Measurements from ENCODE around the gene PTBP3.
"Not testable (repeated sequence)": the region's sequence is repeated elsewhere in the genome, so short reads cannot be mapped to it uniquely, and the experiment has no call there.

PTBP3 gene

DNA sequence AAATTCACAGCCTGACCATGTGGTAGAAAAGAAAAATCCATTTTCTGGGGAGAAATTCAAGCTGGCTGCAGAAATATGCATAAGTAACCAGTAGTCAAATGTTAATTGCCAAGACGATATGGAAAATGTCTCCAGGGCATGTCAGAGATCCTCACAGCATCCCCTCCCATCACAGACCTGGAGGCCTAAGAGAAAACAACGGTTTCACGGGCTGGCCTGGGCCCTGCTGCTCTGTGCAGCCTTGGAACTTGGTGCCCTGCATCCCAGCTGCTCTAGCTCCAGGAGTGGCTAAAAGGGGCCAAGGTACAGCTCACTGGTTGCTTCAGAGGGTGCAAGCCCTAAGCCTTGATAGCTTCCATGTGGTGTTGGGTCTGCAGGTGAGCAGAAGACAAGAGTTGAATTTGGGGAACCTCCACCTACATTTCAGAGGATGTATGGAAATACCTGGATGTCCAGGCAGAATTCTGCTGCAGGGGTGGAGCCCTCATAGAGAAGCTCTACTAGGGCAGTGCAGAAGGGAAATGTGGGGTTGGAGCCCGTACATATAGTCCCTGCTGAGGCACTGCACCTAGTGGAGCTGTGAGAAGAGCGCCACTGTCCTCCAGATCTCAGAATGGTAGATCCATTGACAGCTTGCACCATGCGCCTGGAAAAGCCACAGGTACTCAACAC, 49.7 kb downstream of the PTBP3 start:
- DNase-seq (ENCODE audit: low spot score) = no peak
- TF ChIP-seq, protein P1, sequence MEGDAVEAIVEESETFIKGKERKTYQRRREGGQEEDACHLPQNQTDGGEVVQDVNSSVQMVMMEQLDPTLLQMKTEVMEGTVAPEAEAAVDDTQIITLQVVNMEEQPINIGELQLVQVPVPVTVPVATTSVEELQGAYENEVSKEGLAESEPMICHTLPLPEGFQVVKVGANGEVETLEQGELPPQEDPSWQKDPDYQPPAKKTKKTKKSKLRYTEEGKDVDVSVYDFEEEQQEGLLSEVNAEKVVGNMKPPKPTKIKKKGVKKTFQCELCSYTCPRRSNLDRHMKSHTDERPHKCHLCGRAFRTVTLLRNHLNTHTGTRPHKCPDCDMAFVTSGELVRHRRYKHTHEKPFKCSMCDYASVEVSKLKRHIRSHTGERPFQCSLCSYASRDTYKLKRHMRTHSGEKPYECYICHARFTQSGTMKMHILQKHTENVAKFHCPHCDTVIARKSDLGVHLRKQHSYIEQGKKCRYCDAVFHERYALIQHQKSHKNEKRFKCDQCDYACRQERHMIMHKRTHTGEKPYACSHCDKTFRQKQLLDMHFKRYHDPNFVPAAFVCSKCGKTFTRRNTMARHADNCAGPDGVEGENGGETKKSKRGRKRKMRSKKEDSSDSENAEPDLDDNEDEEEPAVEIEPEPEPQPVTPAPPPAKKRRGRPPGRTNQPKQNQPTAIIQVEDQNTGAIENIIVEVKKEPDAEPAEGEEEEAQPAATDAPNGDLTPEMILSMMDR (IDR thresholded peaks at IDR 0.05; ENCODE audit: extremely low read depth, insufficient read depth, missing control alignments) = no peak
- in situ Hi-C loops (cut with MboI; ENCODE audit: low pct_unique_long_range_greater_than_20kb, low sequenced_read_pairs, unreplicated experiment) = no loop called here

DNA sequence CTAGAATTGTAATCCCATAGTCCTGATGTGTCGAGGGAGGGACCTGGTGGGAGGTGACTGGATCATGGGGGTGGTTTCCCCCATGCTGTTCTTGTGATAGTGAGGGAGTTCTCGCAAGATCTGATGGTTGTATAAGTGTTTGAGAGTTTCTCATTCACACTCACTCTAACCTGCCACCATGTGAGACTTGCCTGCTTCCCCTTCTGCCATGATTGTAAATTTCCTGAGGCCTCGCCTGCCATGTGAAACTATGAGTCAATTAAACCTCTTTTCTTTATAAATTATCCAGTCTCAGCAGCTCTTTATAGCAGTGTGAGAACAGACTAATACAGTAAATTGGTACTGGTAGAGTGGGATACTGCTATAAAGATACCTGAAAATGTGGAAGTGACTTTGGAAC, 50.6 kb downstream of the PTBP3 start:
- DNase-seq (ENCODE audit: low spot score); in situ Hi-C loops (cut with MboI; ENCODE audit: low pct_unique_long_range_greater_than_20kb, low sequenced_read_pairs, unreplicated experiment): not testable (repeated sequence)

DNA sequence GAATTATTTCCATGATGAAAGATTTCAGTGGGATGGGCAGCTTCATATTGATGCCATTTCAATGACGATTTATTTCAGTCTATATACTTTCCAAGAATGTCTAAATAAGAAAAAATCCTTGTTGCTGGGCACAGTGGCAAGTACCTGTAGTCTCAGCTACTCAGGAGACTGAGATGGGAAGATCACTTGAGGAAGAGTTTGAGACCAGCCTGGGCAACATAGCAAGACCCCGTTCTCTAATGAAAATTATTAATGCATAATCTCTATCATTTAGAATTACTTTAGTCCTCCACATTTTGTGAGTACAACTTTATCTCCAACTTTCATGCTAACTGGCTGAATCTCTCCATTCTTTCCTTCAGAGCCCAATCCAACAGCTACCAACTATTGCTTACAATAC, 52.5 kb downstream of the PTBP3 start:
- no peak for DNase-seq (ENCODE audit: low spot score)
- in situ Hi-C loops (cut with MboI; ENCODE audit: low pct_unique_long_range_greater_than_20kb, low sequenced_read_pairs, unreplicated experiment) = no loop called here
- TF ChIP-seq, protein P1 (IDR thresholded peaks at IDR 0.05; ENCODE audit: extremely low read depth, insufficient read depth, missing control alignments) = no peak

DNA sequence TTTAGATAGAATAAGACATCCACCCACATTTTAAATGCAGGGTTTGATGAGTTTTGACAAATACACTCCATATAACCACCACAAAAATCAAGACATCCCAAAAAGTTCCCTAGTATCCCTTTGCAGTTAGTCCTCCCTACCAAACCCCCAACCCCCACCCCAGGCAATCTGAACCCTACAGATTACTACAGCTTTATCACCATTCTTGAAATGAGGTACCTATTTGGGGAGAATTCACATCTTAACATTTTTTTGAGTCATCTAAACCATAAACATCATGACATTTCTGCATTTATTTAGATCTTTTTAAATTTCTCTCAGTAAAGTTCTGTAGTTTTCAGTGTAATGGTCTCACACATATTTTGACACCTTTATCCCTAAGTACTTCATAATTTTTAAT, 53.9 kb downstream of the PTBP3 start:
- in situ Hi-C loops (cut with MboI; ENCODE audit: low pct_unique_long_range_greater_than_20kb, low sequenced_read_pairs, unreplicated experiment) = no loop called here
- TF ChIP-seq, protein P1 (IDR thresholded peaks at IDR 0.05; ENCODE audit: extremely low read depth, insufficient read depth, missing control alignments) = no peak
- no peak for DNase-seq (ENCODE audit: low spot score)

DNA sequence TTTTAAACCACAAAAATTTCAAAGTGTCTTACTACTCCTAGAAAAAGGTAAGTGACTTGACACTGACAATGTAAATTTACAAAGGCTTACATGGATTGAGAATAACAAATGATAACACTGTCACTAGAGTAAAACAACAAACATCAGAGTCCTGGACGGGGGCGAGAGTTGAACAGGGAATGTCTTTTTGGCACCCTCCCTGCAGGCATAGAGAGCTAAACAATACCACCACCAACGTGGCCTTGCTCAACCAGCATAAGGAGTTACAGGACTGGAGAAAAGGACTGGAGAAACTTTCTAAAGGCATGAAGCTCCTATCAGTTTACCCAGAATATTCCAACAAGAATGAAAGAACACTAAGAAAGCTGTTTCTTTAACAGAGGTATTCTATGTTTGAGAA, 55.3 kb downstream of the PTBP3 start:
- TF ChIP-seq, protein P1 (IDR thresholded peaks at IDR 0.05; ENCODE audit: extremely low read depth, insufficient read depth, missing control alignments) = no peak
- in situ Hi-C loops (cut with MboI; ENCODE audit: low pct_unique_long_range_greater_than_20kb, low sequenced_read_pairs, unreplicated experiment) = no loop called here

DNA sequence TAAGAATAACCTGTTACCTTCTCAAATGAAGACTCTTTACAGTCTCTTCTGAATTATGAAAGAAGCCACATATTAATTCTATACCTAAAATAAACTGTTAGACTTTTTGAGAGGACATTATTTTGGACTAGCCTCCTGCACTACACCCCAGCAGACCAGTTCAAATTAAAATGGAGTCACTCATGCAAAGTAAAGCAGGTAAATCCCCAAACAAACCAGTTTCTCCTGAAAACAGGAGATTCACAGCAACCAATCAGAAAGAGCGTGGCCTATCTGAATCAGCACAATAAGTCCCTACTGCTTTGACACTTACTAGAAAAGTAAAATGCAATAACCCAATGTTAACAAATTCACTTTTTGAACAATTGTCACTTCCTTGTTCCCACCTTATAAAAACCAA, 58.8 kb downstream of the PTBP3 start:
- in situ Hi-C loops (cut with MboI; ENCODE audit: low pct_unique_long_range_greater_than_20kb, low sequenced_read_pairs, unreplicated experiment) = no loop called here
- TF ChIP-seq, protein P1 (IDR thresholded peaks at IDR 0.05; ENCODE audit: extremely low read depth, insufficient read depth, missing control alignments) = no peak
- no peak for DNase-seq (ENCODE audit: low spot score)

More for the DNA sequence above, 55.3 kb downstream of the PTBP3 start:
- DNase-seq (ENCODE audit: low spot score) = no peak

DNA sequence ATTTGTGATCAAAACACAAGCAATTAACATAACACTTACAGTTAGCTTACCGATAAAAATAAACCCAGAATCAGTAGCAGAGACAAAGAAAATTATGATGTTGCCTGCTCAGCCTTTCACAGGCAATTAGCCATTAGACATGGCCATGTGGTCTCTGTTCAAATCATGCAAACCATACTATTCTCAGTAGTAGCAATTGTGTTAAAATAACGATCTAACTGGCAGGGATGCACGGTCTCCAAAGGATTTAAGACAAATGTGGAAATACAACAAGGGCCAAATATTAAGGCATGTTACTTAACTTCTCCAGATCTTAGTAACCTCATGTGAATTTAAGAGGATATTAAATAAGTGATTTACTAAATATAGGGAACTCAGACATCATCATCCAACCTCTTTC, 59.5 kb downstream of the PTBP3 start:
- TF ChIP-seq, protein P1 (IDR thresholded peaks at IDR 0.05; ENCODE audit: extremely low read depth, insufficient read depth, missing control alignments) = no peak
- in situ Hi-C loops (cut with MboI; ENCODE audit: low pct_unique_long_range_greater_than_20kb, low sequenced_read_pairs, unreplicated experiment) = no loop called here
- no peak for DNase-seq (ENCODE audit: low spot score)

Data from GM13977 (cell line).